H9 (cell line): ENCODE measurements around the gene BICD2. TPM values are rescaled to one million over a fixed set of nuclear protein-coding genes. Genes with fewer than 3 reads are reported as not detected.

Experiments used
- DNase-seq: peaks from one replicate; pipeline ENCODE4 v3.0.0-alpha.2; 2017
- H2AFZ ChIP-seq: one replicate; pipeline ENCODE4 v1.6.1; 2013; ENCODE audit warnings: mild to moderate bottlenecking, low read length, control low read depth, moderate library complexity
- H2AK5ac ChIP-seq: 2 replicates; pipeline ENCODE4 v1.6.1; 2013; ENCODE audit warnings: low read length, control low read depth, mixed read lengths; ENCODE audit not compliant: insufficient read length
- H2BK120ac ChIP-seq: one replicate; pipeline ENCODE4 v1.6.1; 2013; ENCODE audit warnings: low read depth, mild to moderate bottlenecking, low read length, control low read depth, inconsistent platforms; ENCODE audit not compliant: poor library complexity, severe bottlenecking
- H2BK12ac ChIP-seq: 2 replicates; pipeline ENCODE4 v1.6.1; 2013; ENCODE audit warnings: low read length, control low read depth, mixed read lengths, low read depth; ENCODE audit not compliant: insufficient read length
- H2BK15ac ChIP-seq: 2 replicates; pipeline ENCODE4 v1.6.1; 2013; ENCODE audit warnings: low read depth, low read length, control low read depth
- H2BK20ac ChIP-seq: one replicate; pipeline ENCODE4 v1.6.1; 2013; ENCODE audit warnings: low read depth, mild to moderate bottlenecking, low read length, control low read depth, inconsistent platforms; ENCODE audit not compliant: poor library complexity, severe bottlenecking
- H2BK5ac ChIP-seq: 2 replicates; pipeline ENCODE4 v1.6.1; 2013; ENCODE audit warnings: low read length, control low read depth, mixed read lengths; ENCODE audit not compliant: insufficient read length
- H3K14ac ChIP-seq: 2 replicates; pipeline ENCODE4 v1.6.1; 2013; ENCODE audit warnings: low read length, control low read depth; ENCODE audit not compliant: insufficient read depth
- H3K18ac ChIP-seq: 2 replicates; pipeline ENCODE4 v1.6.1; 2013; ENCODE audit warnings: low read depth, mild to moderate bottlenecking, mixed read lengths, low read length, control low read depth; ENCODE audit not compliant: insufficient read length
- H3K23ac ChIP-seq: 2 replicates; pipeline ENCODE4 v1.6.1; 2013; ENCODE audit warnings: low read length, control low read depth, mixed read lengths, low read depth; ENCODE audit not compliant: insufficient read length
- H3K23me2 ChIP-seq: 2 replicates; pipeline ENCODE4 v1.6.1; 2013; ENCODE audit warnings: low read depth, mild to moderate bottlenecking, mixed read lengths, low read length, control low read depth; ENCODE audit not compliant: insufficient read length, poor library complexity, severe bottlenecking
- H3K27ac ChIP-seq: 2 replicates; pipeline ENCODE4 v1.5.1; 2013; ENCODE audit warnings: low read length, control low read depth, mixed read lengths, low read depth; ENCODE audit not compliant: insufficient read length
- H3K27me3 ChIP-seq: 2 replicates; pipeline ENCODE4 v1.6.1; 2013; ENCODE audit warnings: low read length, control low read depth, inconsistent platforms; ENCODE audit not compliant: insufficient read depth
- H3K4ac ChIP-seq: 2 replicates; pipeline ENCODE4 v1.6.1; 2013; ENCODE audit warnings: low read depth, mild to moderate bottlenecking, control low read depth, inconsistent platforms, low read length, moderate library complexity
- H3K4me1 ChIP-seq: 2 replicates; pipeline ENCODE4 v1.6.1; 2013; ENCODE audit warnings: low read length, control low read depth, inconsistent platforms; ENCODE audit not compliant: insufficient read depth
- H3K4me2 ChIP-seq: 2 replicates; pipeline ENCODE4 v1.6.1; 2013; ENCODE audit warnings: low read length, control low read depth, mixed read lengths; ENCODE audit not compliant: insufficient read length, insufficient read depth
- H3K56ac ChIP-seq: 2 replicates; pipeline ENCODE4 v1.6.1; 2013; ENCODE audit warnings: low read depth, mild to moderate bottlenecking, mixed read lengths, low read length, control low read depth; ENCODE audit not compliant: insufficient read length
- H3K79me1 ChIP-seq: 2 replicates; pipeline ENCODE4 v1.6.1; 2013; ENCODE audit warnings: low read depth, mild to moderate bottlenecking, moderate library complexity, low read length, control low read depth, inconsistent platforms; ENCODE audit not compliant: insufficient read depth, poor library complexity, severe bottlenecking
- H3K79me2 ChIP-seq: 2 replicates; pipeline ENCODE4 v1.6.1; 2013; ENCODE audit warnings: low read length, control low read depth, inconsistent platforms; ENCODE audit not compliant: insufficient read depth
- H3K9ac ChIP-seq: 2 replicates; pipeline ENCODE4 v1.6.1; 2013; ENCODE audit warnings: low read length, control low read depth, mixed read lengths; ENCODE audit not compliant: insufficient read length; ENCODE audit errors: extremely low read depth
- H3K9me3 ChIP-seq: one replicate; pipeline ENCODE4 v1.6.1; 2013; ENCODE audit warnings: low read depth, low read length, inconsistent platforms; ENCODE audit not compliant: control insufficient read depth
- H3T11ph ChIP-seq: one replicate; pipeline ENCODE4 v1.6.1; 2013; ENCODE audit warnings: mild to moderate bottlenecking, low read length, control low read depth, inconsistent platforms
- H4K20me1 ChIP-seq: one replicate; pipeline ENCODE4 v1.6.1; 2013; ENCODE audit not compliant: control insufficient read depth, insufficient read length, insufficient read depth
- H4K5ac ChIP-seq: 2 replicates; pipeline ENCODE4 v1.6.1; 2013; ENCODE audit warnings: low read depth, mild to moderate bottlenecking, mixed read lengths, low read length, control low read depth; ENCODE audit not compliant: insufficient read length
- H4K8ac ChIP-seq: replicated peaks from 2 replicates; pipeline ENCODE4 v1.6.1; 2013; ENCODE audit warnings: low read length, control low read depth, mixed read lengths, low read depth; ENCODE audit not compliant: insufficient read length
- H4K91ac ChIP-seq: 2 replicates; pipeline ENCODE4 v1.6.1; 2013; ENCODE audit warnings: low read depth, mild to moderate bottlenecking, moderate library complexity, mixed read lengths, low read length, control low read depth; ENCODE audit not compliant: insufficient read length
- H3K27ac Mint-ChIP-seq, 3 experiments: 2 replicates in 2 of 3; 3 replicates in 1 of 3; pipeline ENCODE4 v1.8.0; 2020 to 2021; ENCODE audit warnings: mixed read lengths in 3 of 3, mild to moderate bottlenecking in 1 of 3, moderate library complexity in 1 of 3
- H3K27me3 Mint-ChIP-seq: 2 replicates; pipeline ENCODE4 v1.8.0; 2021; ENCODE audit warnings: low read depth, mild to moderate bottlenecking, moderate library complexity, mixed read lengths
- H3K36me3 Mint-ChIP-seq, 3 experiments: 2 replicates in 2 of 3; 3 replicates in 1 of 3; pipeline ENCODE4 v1.8.0; 2020 to 2021; ENCODE audit warnings: low read depth in 3 of 3, mixed read lengths in 3 of 3; ENCODE audit not compliant: insufficient read depth in 1 of 3
- H3K4me1 Mint-ChIP-seq, 2 experiments: 2 replicates each; pipeline ENCODE4 v1.8.0; 2020; ENCODE audit warnings: mixed read lengths in 2 of 2
- H3K4me3 Mint-ChIP-seq, 2 experiments: 2 replicates in 1 of 2; 3 replicates in 1 of 2; pipeline ENCODE4 v1.8.0; 2020 to 2021; ENCODE audit warnings: mild to moderate bottlenecking in 2 of 2, mixed read lengths in 2 of 2, moderate library complexity in 1 of 2
- H3K9me3 Mint-ChIP-seq, 2 experiments: 2 replicates in 1 of 2; 3 replicates in 1 of 2; pipeline ENCODE4 v1.8.0; 2020; ENCODE audit warnings: mild to moderate bottlenecking in 2 of 2, mixed read lengths in 2 of 2, moderate library complexity in 1 of 2
- WGBS: extraction: QIAGEN DNeasy Blood & Tissue Kit; methylation state at CpG from one replicate; pipeline ENCODE4 v1.1.7; 2013; ENCODE audit warnings: missing lambda C conversion rate, low lambda C conversion rate, mixed read lengths; ENCODE audit not compliant: insufficient read length; ENCODE audit errors: extremely low coverage; 5-methylcytosine and 5-hydroxymethylcytosine counted together
- total RNA-seq: library from RNA; stranded (reverse); gene quantifications from 2 replicates; pipeline ENCODE4 v1.2.1, GENCODE V29; 2021
- TF ChIP-seq, protein P1 (sequence below): fragments of 200-600 bp; sonication (generic); conservative IDR thresholded peaks from 3 replicates; pipeline ENCODE4 v1.8.0; 2021; ENCODE audit warnings: antibody characterized with exemption, mild to moderate bottlenecking

The BICD2 gene
- total RNA-seq, 1 experiment from 2014 or later, result 22.3 TPM

- Histone ChIP-seq H3T11ph (no peak overlapping the region), H4K5ac (no peak overlapping the region), H4K91ac (no peak overlapping the region), H3K4me2 (no peak overlapping the region), H3K23me2 (no peaks in the 10 kb centered on the region), H3K79me2 (no peaks in the 10 kb centered on the region), H3K9me3 (no peaks in the 10 kb centered on the region), H2AFZ (no peak overlapping the region), H4K8ac (no peak overlapping the region), H3K9ac (no peak overlapping the region), H3K4me1 (no peaks in the 10 kb centered on the region), H4K20me1 (no peaks in the 10 kb centered on the region), H2BK120ac (no peak overlapping the region), H3K27ac (no peak overlapping the region), H3K23ac (no peak overlapping the region), H2BK20ac (no peak overlapping the region), H2AK5ac (no peak overlapping the region), H2BK15ac (no peak overlapping the region), H3K27me3 (no peaks in the 10 kb centered on the region), H3K18ac (no peak overlapping the region), H3K14ac (no peak overlapping the region), H2BK12ac (no peak overlapping the region), H2BK5ac (no peak overlapping the region), H3K56ac (no peak overlapping the region), H3K79me1 (no peaks in the 10 kb centered on the region), H3K4ac (no peak overlapping the region)
- H3K27ac Mint-ChIP-seq, result no peak overlapping the region
- no peaks in the 10 kb centered on the region for H3K27me3 Mint-ChIP-seq
- no peaks in the 10 kb centered on the region for H3K4me1 Mint-ChIP-seq
- H3K4me3 Mint-ChIP-seq, result no peak overlapping the region
- peaks cover 15 to 43% (median 36%) of the 10 kb centered on the region in 3 experiments; a peak in 6 of 7 replicates for H3K36me3 Mint-ChIP-seq
- TF ChIP-seq, protein P1, sequence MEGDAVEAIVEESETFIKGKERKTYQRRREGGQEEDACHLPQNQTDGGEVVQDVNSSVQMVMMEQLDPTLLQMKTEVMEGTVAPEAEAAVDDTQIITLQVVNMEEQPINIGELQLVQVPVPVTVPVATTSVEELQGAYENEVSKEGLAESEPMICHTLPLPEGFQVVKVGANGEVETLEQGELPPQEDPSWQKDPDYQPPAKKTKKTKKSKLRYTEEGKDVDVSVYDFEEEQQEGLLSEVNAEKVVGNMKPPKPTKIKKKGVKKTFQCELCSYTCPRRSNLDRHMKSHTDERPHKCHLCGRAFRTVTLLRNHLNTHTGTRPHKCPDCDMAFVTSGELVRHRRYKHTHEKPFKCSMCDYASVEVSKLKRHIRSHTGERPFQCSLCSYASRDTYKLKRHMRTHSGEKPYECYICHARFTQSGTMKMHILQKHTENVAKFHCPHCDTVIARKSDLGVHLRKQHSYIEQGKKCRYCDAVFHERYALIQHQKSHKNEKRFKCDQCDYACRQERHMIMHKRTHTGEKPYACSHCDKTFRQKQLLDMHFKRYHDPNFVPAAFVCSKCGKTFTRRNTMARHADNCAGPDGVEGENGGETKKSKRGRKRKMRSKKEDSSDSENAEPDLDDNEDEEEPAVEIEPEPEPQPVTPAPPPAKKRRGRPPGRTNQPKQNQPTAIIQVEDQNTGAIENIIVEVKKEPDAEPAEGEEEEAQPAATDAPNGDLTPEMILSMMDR, result no peak
- WGBS, result no CpG with 5 or more reads among the region's 3 CpGs
- no peaks in the 10 kb centered on the region for H3K9me3 Mint-ChIP-seq
- DNase-seq, result no peak
Observed at GRCh38 chr9:92710368-92710767, 54.3 kb downstream of the BICD2 start.
